Thyroid gland (tissue), 4 donors: ENCODE data around the gene CDC45. TPM values are rescaled to one million over a fixed set of nuclear protein-coding genes. Genes with fewer than 3 reads are reported as not detected.
"Not testable (repeated sequence)": the region's sequence is repeated elsewhere in the genome, so short reads cannot be mapped to it uniquely, and the experiment has no call there.

ENCODE experiments used
- DNase-seq, 2 donors: peaks; one replicate each; pipeline ENCODE4 v3.0.0-alpha.2; 2019
- H3K27ac ChIP-seq, 3 donors: fragments of 200-600 bp; sonication (generic); 1 replicate in 2 of 3; 2 replicates in 1 of 3; pipeline ENCODE4 v1.5.1; 2016 to 2019; ENCODE audit warnings: mild to moderate bottlenecking in 1 of 3, moderate library complexity in 1 of 3
- H3K27me3 ChIP-seq: fragments of 200-600 bp; sonication (generic); one replicate; pipeline ENCODE4 v1.5.1; 2019
- H3K36me3 ChIP-seq, 2 donors: fragments of 200-600 bp; sonication (generic); one replicate each; pipeline ENCODE4 v1.5.1; 2016 to 2019
- H3K4me1 ChIP-seq, 2 donors: fragments of 200-600 bp; sonication (generic); one replicate each; pipeline ENCODE4 v1.5.1; 2017 to 2019
- H3K4me3 ChIP-seq, 3 donors: fragments of 200-600 bp; sonication (generic); replicated peaks in 1 of 3; 1 replicate in 2 of 3; 2 replicates in 1 of 3; pipeline ENCODE4 v1.5.1; 2016; ENCODE audit warnings: mild to moderate bottlenecking in 1 of 3
- H3K9me3 ChIP-seq: fragments of 200-600 bp; sonication (generic); one replicate; pipeline ENCODE4 v1.5.1; 2017
- CTCF ChIP-seq, 6 experiments: fragments of 200-600 bp in 3 of 6; fragments of 450-650 bp in 3 of 6; sonication (generic) in 3 of 6; IDR thresholded peaks; one replicate each; pipeline ENCODE4 v1.5.1; 2016 to 2019; ENCODE audit warnings: antibody characterized with exemption in 6 of 6, mild to moderate bottlenecking in 2 of 6, inconsistent platforms in 1 of 6, moderate library complexity in 1 of 6
- POLR2A ChIP-seq, 2 donors: fragments of 450-650 bp; IDR thresholded peaks; one replicate each; pipeline ENCODE4 v1.6.1; 2017; ENCODE audit warnings: antibody characterized with exemption in 2 of 2, mild to moderate bottlenecking in 2 of 2, moderate library complexity in 1 of 2
- WGBS, 2 donors: methylation state at CpG; one replicate each; pipeline ENCODE4 v1.1.5; 2017; 5-methylcytosine and 5-hydroxymethylcytosine counted together
- intact Hi-C: fragments of 100-400 bp; cut with DNase I; formaldehyde crosslinking; loops from one replicate; pipeline ENCODE4 v1.15.1; 2023
- total RNA-seq, 4 donors: library from RNA; depleted of rRNA; stranded (reverse); fragments of >200 nt; gene quantifications; one replicate each; pipeline ENCODE4 v1.2.3, GENCODE V29; 2016

Gene CDC45
- total RNA-seq, 4 donors from 2014 or later, result 0.24 to 1.9 (median 1.7) TPM; not detected in 1

- TF ChIP-seq POLR2A (IDR thresholded peaks at IDR 0.05) (no peak), CTCF (IDR thresholded peaks at IDR 0.05) (no peak)
- WGBS, 2 donors, result 76 to 88% methylated on average over 2 to 3 of the region's 3 CpGs
- H3K27me3 ChIP-seq, result no peaks in the 10 kb centered on the region
Observed at GRCh38 chr22:19530751-19531150, 51.0 kb downstream of the CDC45 start.

DNA sequence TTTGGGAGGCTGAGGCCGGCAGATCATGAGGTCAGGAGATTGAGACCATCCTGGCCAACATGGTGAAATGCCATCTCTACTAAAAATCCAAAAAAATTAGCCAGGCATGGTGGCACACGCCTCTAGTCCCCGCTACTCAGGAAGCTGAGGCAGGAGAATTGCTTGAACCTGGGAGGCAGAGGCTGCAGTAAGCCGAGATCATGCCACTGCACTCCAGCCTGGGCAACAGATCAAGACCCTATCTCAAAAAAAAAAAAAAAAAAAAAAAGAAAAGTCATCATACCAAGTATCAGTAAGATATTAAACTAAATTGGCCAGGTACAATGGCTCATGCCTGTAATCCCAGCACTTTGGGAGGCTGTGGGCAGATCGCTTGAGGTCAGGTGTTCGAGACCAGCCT, 51.6 kb downstream of the CDC45 start:
- H3K27me3 ChIP-seq, intact Hi-C loops, H3K36me3 ChIP-seq, H3K4me1 ChIP-seq, H3K27ac ChIP-seq, H3K4me3 ChIP-seq, H3K9me3 ChIP-seq, DNase-seq: not testable (repeated sequence)
- 94% methylated on average over 6 of the region's 6 CpGs for WGBS, 2 donors

More at GRCh38 chr22:19530751-19531150, 51.0 kb downstream of the CDC45 start:
- Histone ChIP-seq H3K4me3 (no peak overlapping the region), H3K9me3 (no peaks in the 10 kb centered on the region), H3K36me3 (no peaks in the 10 kb centered on the region), H3K27ac (no peak overlapping the region), H3K4me1 (no peaks in the 10 kb centered on the region)
- DNase-seq, result no peak
- intact Hi-C loops, result no loop called here

- no peaks in the 10 kb centered on the region for H3K36me3 ChIP-seq
- DNase-seq, result no peak
- H3K4me3 ChIP-seq, result no peak overlapping the region
- no peak for TF ChIP-seq POLR2A (IDR thresholded peaks at IDR 0.05)
- TF ChIP-seq CTCF (IDR thresholded peaks at IDR 0.05), result no peak
- H3K27ac ChIP-seq, result no peak overlapping the region
- H3K27me3 ChIP-seq, result no peaks in the 10 kb centered on the region
- intact Hi-C loops, result no loop called here
- WGBS, 2 donors, result 90 to 92% methylated on average over 8 of the region's 8 CpGs
- H3K9me3 ChIP-seq, result no peaks in the 10 kb centered on the region
- no peaks in the 10 kb centered on the region for H3K4me1 ChIP-seq
Observed at GRCh38 chr22:19533049-19533626, 53.4 kb downstream of the CDC45 start.

GRCh38 chr22:19533857-19534256, 54.1 kb downstream of the CDC45 start:
- Histone ChIP-seq H3K4me1 (no peaks in the 10 kb centered on the region), H3K4me3 (no peak overlapping the region), H3K27me3 (no peaks in the 10 kb centered on the region), H3K27ac (no peak overlapping the region), H3K36me3 (no peaks in the 10 kb centered on the region), H3K9me3 (no peaks in the 10 kb centered on the region)
- TF ChIP-seq CTCF (IDR thresholded peaks at IDR 0.05), result no peak
- no peak for TF ChIP-seq POLR2A (IDR thresholded peaks at IDR 0.05)
- intact Hi-C loops, result no loop called here
- DNase-seq, result no peak

DNA sequence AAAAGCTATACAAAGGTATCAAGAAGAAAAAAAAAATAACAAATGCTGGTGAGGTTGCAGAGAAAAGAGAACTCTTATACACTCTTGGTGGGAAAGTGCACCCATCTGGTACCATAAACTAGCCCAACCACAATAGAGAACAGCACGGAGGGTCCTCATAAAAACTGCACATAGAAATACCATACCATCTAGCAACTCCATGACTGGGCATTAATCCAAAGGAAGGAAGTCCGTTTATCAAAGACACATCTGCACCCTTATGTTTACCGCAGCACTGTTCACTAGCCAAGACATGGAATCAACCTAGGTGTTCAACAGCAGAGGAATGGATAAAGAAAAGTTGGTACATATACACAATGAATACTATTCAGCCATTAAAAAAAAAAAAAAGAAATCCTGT, 55.3 kb downstream of the CDC45 start:
- H3K36me3 ChIP-seq, result no peaks in the 10 kb centered on the region
- H3K4me3 ChIP-seq, result no peak overlapping the region
- TF ChIP-seq POLR2A (IDR thresholded peaks at IDR 0.05), result no peak
- no peak for TF ChIP-seq CTCF (IDR thresholded peaks at IDR 0.05)
- no peaks in the 10 kb centered on the region for H3K4me1 ChIP-seq
- H3K27me3 ChIP-seq, result no peaks in the 10 kb centered on the region
- intact Hi-C loops, result no loop called here
- no peak overlapping the region for H3K27ac ChIP-seq
- WGBS, 2 donors, result 59 to 69% methylated on average over 3 of the region's 3 CpGs
- DNase-seq, result no peak
- no peaks in the 10 kb centered on the region for H3K9me3 ChIP-seq

DNA sequence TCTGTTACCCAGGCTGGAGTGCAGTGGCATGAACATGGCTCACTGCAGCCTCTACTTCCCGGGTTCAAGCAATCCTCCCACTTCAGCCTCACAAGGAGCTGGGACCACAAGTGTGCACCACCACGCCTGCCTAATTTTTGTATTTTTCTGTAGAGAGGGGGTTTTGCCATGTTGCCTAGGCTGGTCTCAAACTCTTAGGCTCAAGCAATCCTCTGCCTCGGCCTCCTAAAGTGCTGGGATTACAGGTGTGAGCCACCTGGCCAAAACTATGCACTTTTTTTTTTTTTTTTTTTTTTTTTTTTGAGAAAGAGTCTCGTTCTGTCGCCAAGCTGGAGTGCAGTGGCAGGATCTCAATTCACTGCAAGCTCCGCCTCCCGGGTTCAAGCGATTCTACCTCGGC, 56.8 kb downstream of the CDC45 start:
- no peaks in the 10 kb centered on the region for H3K27me3 ChIP-seq
- intact Hi-C loops, result no loop called here
- no peak overlapping the region for H3K4me3 ChIP-seq
- no peak for TF ChIP-seq POLR2A (IDR thresholded peaks at IDR 0.05)
- no peak for TF ChIP-seq CTCF (IDR thresholded peaks at IDR 0.05)
- no peaks in the 10 kb centered on the region for H3K36me3 ChIP-seq
- no peaks in the 10 kb centered on the region for H3K4me1 ChIP-seq
- no peak overlapping the region for H3K27ac ChIP-seq
- no peak for DNase-seq
- no peaks in the 10 kb centered on the region for H3K9me3 ChIP-seq
- WGBS, 2 donors, result 94% methylated on average over 9 of the region's 9 CpGs
